Right atrium auricular region (tissue), 2 donors: ENCODE results near the gene CLECL1. TPM values are rescaled to one million over a fixed set of nuclear protein-coding genes. Genes with fewer than 3 reads are reported as not detected.

ENCODE experiments used
- DNase-seq: peaks from one replicate; pipeline ENCODE4 v3.0.0-alpha.2; 2019; ENCODE audit warnings: low spot score
- H3K27ac ChIP-seq, 2 donors: fragments of 200-600 bp; sonication (generic); 1 replicate in 1 of 2; 2 replicates in 1 of 2; pipeline ENCODE4 v1.5.1; 2016 to 2019
- H3K27me3 ChIP-seq, 2 donors: fragments of 200-600 bp; sonication (generic); one replicate each; pipeline versions ENCODE4 v1.5.1 to v1.6.0; 2017 to 2019
- H3K36me3 ChIP-seq: fragments of 200-600 bp; sonication (generic); one replicate; pipeline ENCODE4 v1.5.1; 2016
- H3K4me1 ChIP-seq, 2 donors: fragments of 200-600 bp; sonication (generic); one replicate each; pipeline versions ENCODE4 v1.5.1 to v1.6.0; 2017 to 2019
- H3K4me3 ChIP-seq, 2 donors: fragments of 200-600 bp; sonication (generic); 1 replicate in 1 of 2; 2 replicates in 1 of 2; pipeline ENCODE4 v1.5.1; 2017 to 2019; ENCODE audit warnings: mild to moderate bottlenecking in 1 of 2, moderate library complexity in 1 of 2
- H3K9me3 ChIP-seq, 2 donors: fragments of 200-600 bp; sonication (generic); one replicate each; pipeline ENCODE4 v1.5.1; 2019
- total RNA-seq, 2 donors: library from RNA; depleted of rRNA; stranded (reverse); fragments of >200 nt; gene quantifications; one replicate each; pipeline ENCODE4 v1.1.0, GENCODE V29; 2016
- TF ChIP-seq, protein P1 (sequence below), 2 donors: fragments of 200-600 bp; sonication (generic); IDR thresholded peaks; one replicate each; pipeline ENCODE4 v1.5.1; 2019; ENCODE audit warnings: antibody characterized with exemption in 2 of 2

CLECL1 gene
- total RNA-seq, 2 donors from 2014 or later, result not detected

DNA sequence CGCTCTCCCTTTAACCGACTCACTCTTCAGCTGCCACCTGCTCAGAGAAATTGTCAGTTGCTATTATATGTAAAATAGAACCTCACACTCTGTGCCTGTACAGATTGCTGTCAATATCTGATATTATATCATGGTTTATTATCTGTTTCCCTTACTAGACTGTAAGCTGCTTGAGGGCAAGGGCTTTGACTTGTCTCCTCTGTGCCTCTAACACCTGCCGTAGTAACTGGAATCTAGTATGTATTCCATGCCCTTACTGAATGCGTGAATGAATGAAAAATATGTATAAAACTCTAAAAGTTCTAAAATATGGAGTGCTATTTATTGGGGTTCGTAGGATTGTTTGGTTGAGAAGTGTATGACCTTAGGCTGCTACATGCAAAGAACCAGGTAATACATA lies 29.5 kb upstream of the CLECL1 start:
- Histone ChIP-seq H3K27ac (no peak overlapping the region), H3K9me3 (no peaks in the 10 kb centered on the region), H3K4me1 (no peaks in the 10 kb centered on the region), H3K27me3 (no peaks in the 10 kb centered on the region), H3K36me3 (no peaks in the 10 kb centered on the region), H3K4me3 (no peak overlapping the region)
- TF ChIP-seq, protein P1, sequence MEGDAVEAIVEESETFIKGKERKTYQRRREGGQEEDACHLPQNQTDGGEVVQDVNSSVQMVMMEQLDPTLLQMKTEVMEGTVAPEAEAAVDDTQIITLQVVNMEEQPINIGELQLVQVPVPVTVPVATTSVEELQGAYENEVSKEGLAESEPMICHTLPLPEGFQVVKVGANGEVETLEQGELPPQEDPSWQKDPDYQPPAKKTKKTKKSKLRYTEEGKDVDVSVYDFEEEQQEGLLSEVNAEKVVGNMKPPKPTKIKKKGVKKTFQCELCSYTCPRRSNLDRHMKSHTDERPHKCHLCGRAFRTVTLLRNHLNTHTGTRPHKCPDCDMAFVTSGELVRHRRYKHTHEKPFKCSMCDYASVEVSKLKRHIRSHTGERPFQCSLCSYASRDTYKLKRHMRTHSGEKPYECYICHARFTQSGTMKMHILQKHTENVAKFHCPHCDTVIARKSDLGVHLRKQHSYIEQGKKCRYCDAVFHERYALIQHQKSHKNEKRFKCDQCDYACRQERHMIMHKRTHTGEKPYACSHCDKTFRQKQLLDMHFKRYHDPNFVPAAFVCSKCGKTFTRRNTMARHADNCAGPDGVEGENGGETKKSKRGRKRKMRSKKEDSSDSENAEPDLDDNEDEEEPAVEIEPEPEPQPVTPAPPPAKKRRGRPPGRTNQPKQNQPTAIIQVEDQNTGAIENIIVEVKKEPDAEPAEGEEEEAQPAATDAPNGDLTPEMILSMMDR (IDR thresholded peaks at IDR 0.05), result no peak
- no peak for DNase-seq

DNA sequence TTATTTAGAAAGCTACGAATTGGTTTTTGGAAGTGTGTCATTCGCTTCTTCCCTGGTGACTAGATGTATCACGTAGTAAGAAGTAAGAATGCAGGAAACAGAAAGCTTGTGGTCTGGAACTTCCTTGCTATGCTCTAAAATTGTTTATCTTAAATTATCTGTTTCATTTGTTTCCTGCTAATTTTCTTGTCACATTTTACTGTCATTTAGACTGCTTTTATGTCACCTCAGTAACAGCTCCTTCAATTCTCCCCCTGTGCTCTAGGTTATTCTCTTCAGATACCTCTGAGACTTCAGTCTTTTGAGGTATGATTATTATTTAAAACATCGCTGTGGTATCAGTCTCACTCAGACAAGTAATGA lies 28.5 kb upstream of the CLECL1 start:
- H3K4me3 ChIP-seq, result no peak overlapping the region
- no peaks in the 10 kb centered on the region for H3K4me1 ChIP-seq
- no peak for DNase-seq
- no peaks in the 10 kb centered on the region for H3K9me3 ChIP-seq
- no peak overlapping the region for H3K27ac ChIP-seq
- TF ChIP-seq, protein P1 (IDR thresholded peaks at IDR 0.05), result no peak
- no peaks in the 10 kb centered on the region for H3K36me3 ChIP-seq
- H3K27me3 ChIP-seq, result no peaks in the 10 kb centered on the region

DNA sequence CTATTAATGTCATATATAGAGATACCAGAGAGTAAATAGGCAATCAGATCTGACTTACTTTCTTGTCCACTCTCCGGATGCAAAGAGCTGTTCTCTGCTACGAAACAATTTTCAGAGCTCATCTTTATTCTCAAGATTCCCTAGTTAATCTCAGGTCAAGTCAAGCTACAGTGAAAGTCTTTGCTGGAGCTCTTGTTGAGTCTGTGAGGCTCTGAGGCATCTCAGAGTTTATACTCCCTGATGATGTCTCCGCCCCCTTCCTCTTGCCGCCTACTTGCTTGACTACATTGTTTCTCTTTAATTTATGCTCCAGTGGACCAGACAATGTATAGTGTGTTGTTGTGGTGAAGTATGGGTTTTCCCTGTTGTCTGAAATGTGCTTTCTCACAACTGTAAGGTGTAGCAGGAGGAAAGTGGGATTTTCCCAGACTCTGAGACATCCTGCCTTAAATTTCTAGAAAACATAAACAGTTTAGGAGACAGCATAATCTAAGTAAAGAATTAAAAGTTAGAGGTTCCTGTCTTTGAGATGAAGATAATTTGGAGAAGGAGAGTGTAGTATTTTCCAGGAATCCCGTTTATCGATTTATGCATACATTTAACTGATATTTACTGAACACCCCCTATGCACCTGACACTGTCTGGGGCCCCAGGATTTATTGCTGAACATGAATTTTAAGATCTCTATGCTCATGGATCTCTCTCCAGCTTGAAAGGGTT lies 28.0 kb upstream of the CLECL1 start, which contains the start of gene CD69:
TSS of gene CD69 (minus strand) at position 203 of the 720 bp plus-strand sequence. CDS start at position 122, 81 bp downstream.
- H3K4me3 ChIP-seq, result no peak within 1 kb of the TSS
- TF ChIP-seq, protein P1 (IDR thresholded peaks at IDR 0.05), result no peak
- H3K36me3 ChIP-seq, result no peaks in the 10 kb centered on the region
- H3K27ac ChIP-seq, result no peak within 1 kb of the TSS
- no peak for DNase-seq
- no peaks in the 10 kb centered on the region for H3K9me3 ChIP-seq
- H3K27me3 ChIP-seq, result no peaks in the 10 kb centered on the region
- no peaks in the 10 kb centered on the region for H3K4me1 ChIP-seq

DNA sequence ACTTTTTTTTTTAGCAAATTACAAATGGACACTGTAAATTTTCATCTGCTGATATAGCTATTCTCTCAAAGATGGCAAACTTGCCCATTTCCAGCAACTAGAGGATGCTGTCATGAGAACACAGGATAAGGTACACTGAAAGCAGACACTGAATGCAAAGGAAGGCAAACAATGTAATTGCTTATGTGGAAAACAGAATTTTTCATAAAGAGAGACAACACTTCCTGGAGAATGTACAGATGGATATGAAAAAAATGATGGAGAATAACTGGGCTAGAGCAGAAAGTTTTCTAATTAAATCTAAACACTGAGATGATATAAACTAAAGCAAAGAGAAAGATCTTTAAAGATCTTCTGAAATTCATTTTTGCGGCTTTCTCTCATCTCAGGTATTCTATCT lies 27.2 kb upstream of the CLECL1 start:
- Histone ChIP-seq H3K27me3 (no peaks in the 10 kb centered on the region), H3K27ac (no peak overlapping the region), H3K36me3 (no peaks in the 10 kb centered on the region), H3K4me1 (no peaks in the 10 kb centered on the region), H3K9me3 (no peaks in the 10 kb centered on the region), H3K4me3 (no peak overlapping the region)
- TF ChIP-seq, protein P1 (IDR thresholded peaks at IDR 0.05), result no peak
- DNase-seq, result no peak

DNA sequence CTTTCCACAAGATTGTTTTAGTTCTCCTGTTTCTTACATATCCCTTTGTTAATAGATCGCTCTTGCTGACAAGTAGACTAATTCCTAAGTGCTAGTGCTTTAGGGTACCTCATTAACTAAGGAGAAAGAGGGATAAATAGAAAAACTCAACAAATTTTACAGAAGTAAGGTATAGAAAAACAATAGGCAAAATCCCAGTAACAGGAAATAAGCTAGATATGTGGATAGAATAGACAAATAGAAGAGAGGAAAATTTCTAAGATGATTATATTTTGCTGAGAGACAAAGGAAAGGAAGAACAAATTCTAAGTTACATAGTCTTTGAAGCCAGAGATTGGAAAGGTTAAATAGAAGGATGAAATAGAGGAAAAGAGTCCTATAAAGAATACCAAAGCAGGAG lies 26.8 kb upstream of the CLECL1 start:
- DNase-seq, result no peak
- no peak overlapping the region for H3K27ac ChIP-seq

More for the DNA sequence above, 26.8 kb upstream of the CLECL1 start:
- no peak overlapping the region for H3K4me3 ChIP-seq
- H3K27me3 ChIP-seq, result no peaks in the 10 kb centered on the region
- TF ChIP-seq, protein P1 (IDR thresholded peaks at IDR 0.05), result no peak
- H3K36me3 ChIP-seq, result no peaks in the 10 kb centered on the region
- no peaks in the 10 kb centered on the region for H3K4me1 ChIP-seq
- no peaks in the 10 kb centered on the region for H3K9me3 ChIP-seq
